ENCODE data around the gene SYT11. TPM values are rescaled to one million over a fixed set of nuclear protein-coding genes. Genes with fewer than 3 reads are reported as not detected.
A peak's percentile ranks its signal among the peaks of the same experiment; 100 is the strongest.

SYT11 gene
- total and polyA plus RNA-seq, 9 of the 15 experiments (the other 6 are each of a cell fraction or from before 2014, with no cell fraction given) = 0.05 to 0.18 (median 0.11) TPM

- TF ChIP-seq PKNOX1 (IDR thresholded peaks at IDR 0.05) (peak; percentile 68), ZNF431 (CRISPR knock-in tag; IDR thresholded peaks at IDR 0.05) (no peak), CEBPB (tag; IDR thresholded peaks at IDR 0.05) (peak; percentile 64; the same call in 1 of the 2 replicates), FUS (optimal IDR thresholded peaks at IDR 0.05; ENCODE audit: low read depth, low read length) (no peak), ZBTB9 (CRISPR knock-in tag; IDR thresholded peaks at IDR 0.05) (0 out of 2 replicates have a peak, but pooled peaks have one; percentile 26), HEY1 (CRISPR knock-in tag; IDR thresholded peaks at IDR 0.05; ENCODE audit: borderline replicate concordance) (no peak), ATF1 (CRISPR knock-in tag; IDR thresholded peaks at IDR 0.05) (no peak), ATF1 (tag; IDR thresholded peaks at IDR 0.05) (peak; percentile 58), ZNF780A (CRISPR knock-in tag; IDR thresholded peaks at IDR 0.05) (no peak), NFE2L1 (tag; IDR thresholded peaks at IDR 0.05; ENCODE audit: borderline replicate concordance, low read depth) (no peak), ILF3 (IDR thresholded peaks at IDR 0.05; ENCODE audit: borderline replicate concordance) (no peak), CBFA2T2 (conservative IDR thresholded peaks at IDR 0.05) (no peak), SNRNP70 (optimal IDR thresholded peaks at IDR 0.05; ENCODE audit: low read depth, low read length) (no peak), ZNF695 (CRISPR knock-in tag; IDR thresholded peaks at IDR 0.05) (no peak), TOE1 (IDR thresholded peaks at IDR 0.05; ENCODE audit: borderline replicate concordance) (no peak), TOE1 (CRISPR knock-in tag; IDR thresholded peaks at IDR 0.05; ENCODE audit: borderline replicate concordance, low read depth) (no peak), TFAP4 (CRISPR knock-in tag; IDR thresholded peaks at IDR 0.05; ENCODE audit: borderline replicate concordance) (peak; percentile 44), HMGN3 (IDR thresholded peaks at IDR 0.05; ENCODE audit: borderline replicate concordance, extremely low read depth, insufficient read length, low read depth, low read length) (no peak), PRDM10 (IDR thresholded peaks at IDR 0.05; ENCODE audit: partially characterized antibody) (no peak), ZNF75A (CRISPR knock-in tag; IDR thresholded peaks at IDR 0.05) (no peak)
These were observed 25.0 kb upstream of the SYT11 start (continued) for GRCh38 chr1:155834296-155834926.
